ENCODE measurements around the gene TBR1. TPM values are rescaled to one million over a fixed set of nuclear protein-coding genes. Genes with fewer than 3 reads are reported as not detected.

The TBR1 gene
- total RNA-seq, 2 experiments from 2014 or later, result not detected

GRCh38 chr2:161418275-161418714 lies 2.2 kb downstream of the TBR1 start:
- Mint-ChIP-seq H3K4me1 (peaks cover 51% of the 10 kb centered on the region), H3K27me3 (peaks cover 91% of the 10 kb centered on the region), H3K27ac (no peak overlapping the region), H3K4me3 (no peak overlapping the region), H3K9me3 (no peaks in the 10 kb centered on the region), H3K36me3 (ENCODE audit: low read depth) (peaks cover 6% of the 10 kb centered on the region)
- ChIA-PET CTCF (interaction anchor here (0.5 kb wide), 1 partner anchor 116 kb away, joined by 3 read pairs; no protein-coding TSS in a partner anchor), POLR2A (no interaction called here)
- DNase-seq, result no peak

DNA sequence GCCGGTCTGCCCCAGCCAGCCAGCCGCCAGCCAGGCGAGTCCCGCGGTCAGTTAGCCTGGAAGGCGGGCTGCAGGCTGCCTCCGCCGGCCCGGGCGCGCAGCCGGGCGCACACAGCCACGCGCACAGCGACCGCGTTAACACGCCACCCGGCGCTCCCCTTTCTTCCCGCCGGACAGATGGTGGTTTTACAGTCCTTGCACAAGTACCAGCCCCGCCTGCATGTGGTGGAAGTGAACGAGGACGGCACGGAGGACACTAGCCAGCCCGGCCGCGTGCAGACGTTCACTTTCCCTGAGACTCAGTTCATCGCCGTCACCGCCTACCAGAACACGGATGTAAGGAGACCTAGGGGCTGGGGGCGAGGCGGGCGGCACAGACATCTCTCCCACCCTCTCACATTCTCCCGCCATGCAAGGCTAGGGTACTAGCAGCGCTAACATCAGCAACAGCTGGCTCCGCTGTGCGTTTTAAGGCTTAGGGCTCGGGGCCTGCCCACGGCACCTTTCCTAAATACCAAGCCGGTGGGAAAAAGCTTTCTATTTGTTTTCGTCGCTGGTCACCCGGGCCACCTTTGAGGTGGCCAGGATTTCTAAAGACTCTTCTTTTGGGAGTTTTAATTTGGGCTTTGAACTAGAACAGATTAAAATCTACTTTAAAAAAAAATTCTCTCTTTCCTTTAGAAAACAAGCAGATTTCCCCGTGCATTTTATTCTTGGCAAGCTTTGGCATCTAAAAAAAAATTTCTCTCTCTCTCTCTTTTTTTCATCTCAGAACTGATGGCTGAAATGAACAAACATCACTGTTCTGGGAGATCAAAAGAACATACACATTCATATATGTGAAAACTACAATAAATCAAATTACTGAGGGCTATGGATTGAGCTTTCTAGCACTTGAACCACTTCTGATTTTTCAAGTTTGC lies 2.9 kb downstream of the TBR1 start:
- Mint-ChIP-seq H3K4me3 (peak overlapping the region; percentile 55), H3K9me3 (no peaks in the 10 kb centered on the region), H3K4me1 (peaks cover 48% of the 10 kb centered on the region), H3K27ac (peak overlapping the region; percentile 69), H3K36me3 (ENCODE audit: low read depth) (peaks cover 2% of the 10 kb centered on the region), H3K27me3 (peaks cover 84% of the 10 kb centered on the region)
- ChIA-PET CTCF (interaction anchor here (0.5 kb wide), 1 partner anchor 172 kb away, joined by 4 read pairs; no protein-coding TSS in a partner anchor), POLR2A (no interaction called here)
- DNase-seq, result no peak

DNA sequence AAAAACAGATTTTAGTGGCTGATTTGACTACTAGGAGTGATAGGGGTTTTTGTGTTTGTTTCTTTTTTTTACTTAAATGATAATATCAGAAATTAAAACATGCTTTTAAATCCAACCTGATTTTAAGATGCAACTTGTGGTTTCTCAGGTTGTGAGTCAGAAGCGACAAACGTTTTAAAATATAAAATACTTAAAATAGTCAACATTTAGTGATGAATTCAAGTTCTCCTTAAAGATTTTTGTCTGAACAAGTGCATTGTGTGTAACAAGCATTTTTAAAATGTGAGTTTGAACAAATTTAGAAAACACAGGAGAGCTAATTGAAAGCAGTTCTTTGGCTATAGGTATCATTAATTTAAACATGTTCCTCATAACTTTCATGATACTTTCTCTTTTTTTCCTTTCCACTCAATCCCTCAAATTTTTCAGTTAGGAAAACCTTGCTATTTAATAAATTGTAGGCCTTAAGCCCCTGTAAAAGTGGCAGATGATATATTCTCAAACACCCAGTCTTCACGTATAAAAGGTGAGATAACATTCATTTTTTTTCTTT lies 3.6 kb downstream of the TBR1 start:
- peak overlapping the region; percentile 33 for H3K4me3 Mint-ChIP-seq
- ChIA-PET POLR2A (no interaction called here), CTCF (no interaction called here)
- H3K9me3 Mint-ChIP-seq, result no peaks in the 10 kb centered on the region
- H3K27ac Mint-ChIP-seq, result peak overlapping the region; percentile 69
- no peak for DNase-seq
- H3K4me1 Mint-ChIP-seq, result peaks cover 53% of the 10 kb centered on the region
- H3K27me3 Mint-ChIP-seq, result peaks cover 88% of the 10 kb centered on the region
- peaks cover 4% of the 10 kb centered on the region for H3K36me3 Mint-ChIP-seq (ENCODE audit: low read depth)

DNA sequence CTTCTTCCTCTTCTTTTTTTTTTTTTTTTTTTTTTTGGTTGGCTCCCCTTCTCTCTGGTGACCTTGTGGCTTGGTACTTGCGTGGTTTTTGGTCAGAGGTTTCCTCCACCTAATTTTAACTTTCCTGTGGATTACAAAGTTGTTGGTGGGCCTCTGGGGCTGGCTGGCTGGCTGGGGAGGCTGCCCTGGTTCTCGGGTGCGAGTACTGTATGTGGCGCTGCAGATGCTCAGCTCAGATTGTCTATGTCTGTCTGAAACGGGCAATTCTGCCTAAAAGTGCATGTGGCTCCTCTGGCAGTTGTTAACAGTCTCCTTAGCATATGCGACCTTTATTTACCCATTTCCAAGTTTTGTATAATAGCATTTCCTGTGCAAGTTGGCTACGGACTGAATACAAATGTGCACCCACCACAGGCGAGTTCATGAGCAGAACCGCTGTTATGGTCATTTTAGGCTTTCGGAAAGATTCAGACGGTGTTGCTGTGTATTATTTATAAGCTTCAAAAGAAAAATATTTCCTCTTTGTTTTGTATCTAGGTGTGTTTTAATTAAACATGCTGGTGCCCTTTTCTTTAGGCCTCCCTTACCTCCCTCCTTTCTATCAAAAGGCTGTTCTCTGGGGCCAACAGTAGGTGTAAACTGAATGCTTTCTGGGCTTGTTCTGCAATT lies 4.4 kb downstream of the TBR1 start:
- H3K4me1 Mint-ChIP-seq, result peaks cover 50% of the 10 kb centered on the region
- ChIA-PET POLR2A (no interaction called here), CTCF (no interaction called here)
- H3K27me3 Mint-ChIP-seq, result peaks cover 89% of the 10 kb centered on the region
- H3K27ac Mint-ChIP-seq, result no peak overlapping the region
- H3K4me3 Mint-ChIP-seq, result no peak overlapping the region
- H3K9me3 Mint-ChIP-seq, result no peaks in the 10 kb centered on the region
- H3K36me3 Mint-ChIP-seq (ENCODE audit: low read depth), result peaks cover 3% of the 10 kb centered on the region
- DNase-seq, result no peak

- no peak overlapping the region for H3K4me3 Mint-ChIP-seq
- peaks cover 43% of the 10 kb centered on the region for H3K4me1 Mint-ChIP-seq
- peak overlapping the region; percentile 43 for H3K27ac Mint-ChIP-seq
- ChIA-PET POLR2A (interaction anchor here (0.7 kb wide), 1 partner anchor 360 kb away, joined by 4 read pairs; no protein-coding TSS in a partner anchor), CTCF (interaction anchor here (1.3 kb wide), 1 partner anchor 21 kb away, joined by 3 read pairs; no protein-coding TSS in a partner anchor)
- H3K27me3 Mint-ChIP-seq, result peaks cover 88% of the 10 kb centered on the region
- no peaks in the 10 kb centered on the region for H3K9me3 Mint-ChIP-seq
- DNase-seq, result no peak
- H3K36me3 Mint-ChIP-seq (ENCODE audit: low read depth), result peaks cover 3% of the 10 kb centered on the region
Observed at GRCh38 chr2:161421686-161422085, 5.6 kb downstream of the TBR1 start.

- ChIA-PET CTCF (interaction anchor here (1.3 kb wide), 1 partner anchor 19 kb away, joined by 3 read pairs; no protein-coding TSS in a partner anchor), POLR2A (no interaction called here)
- peak overlapping the region; percentile 28 for H3K27ac Mint-ChIP-seq
- DNase-seq, result no peak
- H3K4me1 Mint-ChIP-seq, result peaks cover 39% of the 10 kb centered on the region
- H3K27me3 Mint-ChIP-seq, result peaks cover 85% of the 10 kb centered on the region
- peaks cover 3% of the 10 kb centered on the region for H3K36me3 Mint-ChIP-seq (ENCODE audit: low read depth)
- H3K9me3 Mint-ChIP-seq, result peaks cover 2% of the 10 kb centered on the region
- peak overlapping the region; percentile 28 for H3K4me3 Mint-ChIP-seq
Observed at GRCh38 chr2:161422816-161423403, 6.8 kb downstream of the TBR1 start.

- peaks cover 33% of the 10 kb centered on the region for H3K4me1 Mint-ChIP-seq
- peaks cover 2% of the 10 kb centered on the region for H3K9me3 Mint-ChIP-seq
- peaks cover 85% of the 10 kb centered on the region for H3K27me3 Mint-ChIP-seq
- peak overlapping the region; percentile 68 for H3K4me3 Mint-ChIP-seq
- H3K36me3 Mint-ChIP-seq (ENCODE audit: low read depth), result peaks cover 3% of the 10 kb centered on the region
- DNase-seq, result no peak
- ChIA-PET CTCF (no interaction called here), POLR2A (no interaction called here)
- peak overlapping the region; percentile 65 for H3K27ac Mint-ChIP-seq
Observed at GRCh38 chr2:161423421-161424393, 7.6 kb downstream of the TBR1 start.

- Mint-ChIP-seq H3K9me3 (peaks cover 2% of the 10 kb centered on the region), H3K4me3 (peak overlapping the region; percentile 68), H3K27ac (peak overlapping the region; percentile 65), H3K27me3 (peaks cover 85% of the 10 kb centered on the region), H3K36me3 (ENCODE audit: low read depth) (peaks cover 3% of the 10 kb centered on the region), H3K4me1 (peaks cover 29% of the 10 kb centered on the region)
- DNase-seq, result no peak
- ChIA-PET CTCF (no interaction called here), POLR2A (no interaction called here)
Observed at GRCh38 chr2:161424394-161424769, 8.3 kb downstream of the TBR1 start.

- peaks cover 3% of the 10 kb centered on the region for H3K36me3 Mint-ChIP-seq (ENCODE audit: low read depth)
- H3K27me3 Mint-ChIP-seq, result peaks cover 85% of the 10 kb centered on the region
- DNase-seq, result no peak
- H3K4me1 Mint-ChIP-seq, result peaks cover 28% of the 10 kb centered on the region
- CTCF ChIA-PET, result interaction anchor here (1.3 kb wide), 1 partner anchor 9 kb away, joined by 6 read pairs; the partner anchor contains the start of gene TBR1
- POLR2A ChIA-PET, result no interaction called here
- H3K9me3 Mint-ChIP-seq, result peaks cover 2% of the 10 kb centered on the region
- H3K4me3 Mint-ChIP-seq, result peak overlapping the region; percentile 68
- H3K27ac Mint-ChIP-seq, result no peak overlapping the region
Observed at GRCh38 chr2:161424891-161425727, 9.0 kb downstream of the TBR1 start.

- H3K4me1 Mint-ChIP-seq, result peaks cover 24% of the 10 kb centered on the region
- POLR2A ChIA-PET, result no interaction called here
- H3K9me3 Mint-ChIP-seq, result peaks cover 2% of the 10 kb centered on the region
- no peak for DNase-seq
- CTCF ChIA-PET, result interaction anchor here (1.3 kb wide), 1 partner anchor 10 kb away, joined by 6 read pairs; the partner anchor contains the start of gene TBR1
- H3K4me3 Mint-ChIP-seq, result no peak overlapping the region
- peaks cover 3% of the 10 kb centered on the region for H3K36me3 Mint-ChIP-seq (ENCODE audit: low read depth)
- peaks cover 85% of the 10 kb centered on the region for H3K27me3 Mint-ChIP-seq
- no peak overlapping the region for H3K27ac Mint-ChIP-seq
Observed at GRCh38 chr2:161425728-161426454, 9.8 kb downstream of the TBR1 start.
